Ovary (tissue), 3 donors: ENCODE results near the gene NSG2.

Experiments used
- CTCF ChIP-seq, 3 donors: fragments of 450-650 bp in 2 of 3; fragments of 200-600 bp in 1 of 3; IDR thresholded peaks; one replicate each; pipeline versions ENCODE4 v1.5.1 to v1.8.0; 2016 to 2022; ENCODE audit warnings: antibody characterized with exemption in 3 of 3, mild to moderate bottlenecking in 1 of 3
- POLR2A ChIP-seq: fragments of 450-650 bp; IDR thresholded peaks from one replicate; pipeline ENCODE4 v1.6.1; 2017; ENCODE audit warnings: antibody characterized with exemption, mild to moderate bottlenecking, moderate library complexity
- donor health status: DM: no; HTN: no; CAD: no.

- TF ChIP-seq CTCF (IDR thresholded peaks at IDR 0.05) (no peak), POLR2A (no peak)
Measured at GRCh38 chr5:174109698-174110260, 64.3 kb downstream of the NSG2 start.
